WTC11 (cell line): ENCODE results near the gene OR2V2. TPM values are rescaled to one million over a fixed set of nuclear protein-coding genes. Genes with fewer than 3 reads are reported as not detected.
A peak's percentile ranks its signal among the peaks of the same experiment; 100 is the strongest.

Experiments used
- ATAC-seq: fragments of 200-7000 bp; cut with Tn5 transposase; 2 replicates; pipeline ENCODE4 v1.10.0; 2021; ENCODE audit warnings: mild to moderate bottlenecking, moderate library complexity
- CTCF ChIA-PET: fragments of 300-600 bp; sonication (Branson Sonifier 250); formaldehyde crosslinking; loops from one replicate; lab custom pipeline; 2021; ENCODE audit warnings: antibody characterized with exemption; lab: Charles Lee
- POLR2A ChIA-PET: fragments of 350-600 bp; sonication (Branson Sonifier 250); formaldehyde crosslinking; loops from one replicate; lab custom pipeline; 2021; ENCODE audit warnings: antibody characterized with exemption; lab: Charles Lee
- DNase-seq: peaks from one replicate; pipeline ENCODE4 v3.0.0; 2021; ENCODE audit warnings: low spot score
- H3K27ac Mint-ChIP-seq: 2 replicates; pipeline ENCODE4 v1.8.0; 2021; ENCODE audit warnings: mixed read lengths
- H3K27me3 Mint-ChIP-seq: 2 replicates; pipeline ENCODE4 v1.8.0; 2021; ENCODE audit warnings: low read depth, mild to moderate bottlenecking, moderate library complexity, mixed read lengths
- H3K36me3 Mint-ChIP-seq: 2 replicates; pipeline ENCODE4 v1.8.0; 2021; ENCODE audit warnings: mixed read lengths
- H3K4me1 Mint-ChIP-seq: 2 replicates; pipeline ENCODE4 v1.8.0; 2022; ENCODE audit warnings: mixed read lengths
- H3K4me3 Mint-ChIP-seq: 2 replicates; pipeline ENCODE4 v1.8.0; 2021; ENCODE audit warnings: mild to moderate bottlenecking, moderate library complexity, mixed read lengths
- H3K9me3 Mint-ChIP-seq: 2 replicates; pipeline ENCODE4 v1.8.0; 2021; ENCODE audit warnings: mixed read lengths
- AR ChIP-seq: fragments of 250-450 bp; sonication (Bioruptor Pico); IDR thresholded peaks from 2 replicates; pipeline ENCODE4 v1.9.0; 2021; ENCODE audit warnings: mild to moderate bottlenecking
- CREM ChIP-seq: sonication (generic); formaldehyde crosslinking; IDR thresholded peaks from 2 replicates; pipeline ENCODE4 v1.8.1; 2022; ENCODE audit warnings: mild to moderate bottlenecking, missing genetic modification reagents, moderate library complexity
- FOXK1 ChIP-seq: sonication (generic); formaldehyde crosslinking; IDR thresholded peaks from 2 replicates; pipeline ENCODE4 v1.8.0; 2022; ENCODE audit warnings: mild to moderate bottlenecking, moderate library complexity, missing genetic modification reagents
- HMGXB4 ChIP-seq: sonication (generic); formaldehyde crosslinking; IDR thresholded peaks from 2 replicates; pipeline ENCODE4 v1.8.1; 2023; ENCODE audit warnings: mild to moderate bottlenecking, moderate library complexity, missing genetic modification reagents
- MXD4 ChIP-seq: fragments of 250-450 bp; sonication (Bioruptor Pico); IDR thresholded peaks from 2 replicates; pipeline ENCODE4 v1.8.0; 2021; ENCODE audit warnings: mild to moderate bottlenecking, moderate library complexity, borderline replicate concordance
- MYBL2 ChIP-seq: sonication (generic); formaldehyde crosslinking; IDR thresholded peaks from 2 replicates; pipeline ENCODE4 v1.8.1; 2023; ENCODE audit warnings: mild to moderate bottlenecking, moderate library complexity, missing genetic modification reagents
- NFE2L1 ChIP-seq: sonication (generic); formaldehyde crosslinking; IDR thresholded peaks from 2 replicates; pipeline ENCODE4 v1.8.1; 2023; ENCODE audit warnings: missing genetic modification reagents
- RELA ChIP-seq: sonication (generic); formaldehyde crosslinking; IDR thresholded peaks from 2 replicates; pipeline ENCODE4 v1.8.1; 2022; ENCODE audit warnings: missing genetic modification reagents, mild to moderate bottlenecking, borderline replicate concordance
- SOX15 ChIP-seq: fragments of 250-450 bp; sonication (Bioruptor Pico); IDR thresholded peaks from 2 replicates; pipeline ENCODE4 v1.9.0; 2021; ENCODE audit warnings: mild to moderate bottlenecking
- TCF7 ChIP-seq: sonication (generic); formaldehyde crosslinking; IDR thresholded peaks from 2 replicates; pipeline ENCODE4 v1.8.0; 2022; ENCODE audit warnings: mild to moderate bottlenecking, low read depth, missing genetic modification reagents, moderate library complexity
- ZBTB21 ChIP-seq: sonication (generic); formaldehyde crosslinking; IDR thresholded peaks from 2 replicates; pipeline ENCODE4 v1.8.1; 2023; ENCODE audit warnings: mild to moderate bottlenecking, missing genetic modification reagents, borderline replicate concordance
- ZNF121 ChIP-seq: sonication (generic); formaldehyde crosslinking; IDR thresholded peaks from 2 replicates; pipeline ENCODE4 v1.8.0; 2023; ENCODE audit warnings: missing genetic modification reagents
- ZNF219 ChIP-seq: sonication (generic); formaldehyde crosslinking; IDR thresholded peaks from 2 replicates; pipeline ENCODE4 v1.8.0; 2023; ENCODE audit warnings: missing genetic modification reagents, mild to moderate bottlenecking, borderline replicate concordance
- total RNA-seq: library from RNA; stranded (reverse); gene quantifications from 3 replicates; pipeline ENCODE4 v1.2.3, GENCODE V29; 2021
- TF ChIP-seq, protein P1 (sequence below): fragments of 200-600 bp; IDR thresholded peaks from 2 replicates; pipeline ENCODE4 v1.8.0; 2022; ENCODE audit warnings: antibody characterized with exemption
- TF ChIP-seq, protein P2 (sequence below): sonication (generic); formaldehyde crosslinking; IDR thresholded peaks from 2 replicates; pipeline ENCODE4 v1.8.1; 2023; ENCODE audit warnings: mild to moderate bottlenecking, missing genetic modification reagents, moderate library complexity
- TF ChIP-seq, protein P3 (sequence below): sonication (generic); formaldehyde crosslinking; IDR thresholded peaks from 2 replicates; pipeline ENCODE4 v1.8.0; 2022; ENCODE audit warnings: mild to moderate bottlenecking, missing genetic modification reagents
- TF ChIP-seq, protein P4 (sequence below): sonication (generic); formaldehyde crosslinking; IDR thresholded peaks from 2 replicates; pipeline ENCODE4 v1.8.0; 2022; ENCODE audit warnings: mild to moderate bottlenecking, missing genetic modification reagents
- TF ChIP-seq, protein P5 (sequence below): sonication (generic); formaldehyde crosslinking; IDR thresholded peaks from 2 replicates; pipeline ENCODE4 v1.8.1; 2023; ENCODE audit warnings: mild to moderate bottlenecking, missing genetic modification reagents

The OR2V2 gene
- total RNA-seq, 1 experiment from 2014 or later, result not detected

DNA sequence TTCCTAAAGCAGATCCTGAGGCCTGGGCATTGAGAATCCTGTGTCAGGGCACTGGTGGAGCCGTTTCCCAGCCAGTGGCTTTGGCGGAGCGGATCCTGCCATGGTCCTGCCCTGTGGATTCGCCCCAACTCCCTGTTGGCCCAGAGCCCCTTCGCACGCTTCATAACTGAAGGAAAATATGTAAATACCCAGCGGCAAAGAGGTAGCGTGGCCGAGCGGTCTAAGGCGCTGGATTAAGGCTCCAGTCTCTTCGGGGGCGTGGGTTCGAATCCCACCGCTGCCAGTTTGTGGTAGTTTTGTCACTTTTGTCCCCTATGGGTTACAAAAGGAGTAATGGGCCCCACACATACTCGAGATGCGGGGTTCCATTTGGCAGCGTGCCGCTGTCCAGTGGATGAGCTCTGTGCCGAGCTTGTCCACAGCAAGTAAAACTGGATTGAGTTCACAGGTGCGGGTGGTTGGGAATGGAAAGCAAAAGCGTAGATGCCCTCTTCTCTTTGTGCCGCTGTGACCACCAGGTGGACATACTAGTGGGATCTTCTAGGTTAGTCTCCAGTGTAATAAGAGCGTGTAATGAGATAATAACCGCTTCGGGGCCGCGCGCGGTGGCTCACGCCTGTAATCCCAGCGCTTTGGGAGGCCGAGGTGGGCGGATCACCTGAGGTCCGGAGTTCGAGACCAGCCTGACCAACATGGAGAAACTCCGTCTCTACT is 40.3 kb downstream of the OR2V2 start (continued):
- 0 out of 2 replicates have a peak, but pooled peaks have one; percentile 21 for TF ChIP-seq AR

- peak; percentile 78 for DNase-seq
- H3K27ac Mint-ChIP-seq, result peak overlapping the region; percentile 88
These were observed 41.4 kb downstream of the OR2V2 start for GRCh38 chr5:181188700-181189362.

GRCh38 chr5:181189363-181189961 is 42.1 kb downstream of the OR2V2 start:
- Mint-ChIP-seq H3K4me1 (peaks cover 16% of the 10 kb centered on the region; the same call in 1 of the 2 replicates), H3K9me3 (no peaks in the 10 kb centered on the region; the same call in 1 of the 2 replicates), H3K27me3 (peaks cover 34% of the 10 kb centered on the region), H3K36me3 (0 out of 2 replicates have a peak, but pooled peaks cover 3% of the 10 kb centered on the region), H3K27ac (no peak overlapping the region), H3K4me3 (peak overlapping the region; percentile 97)
- POLR2A ChIA-PET, result interaction anchor here (0.6 to 1.8 kb wide), 4 partner anchors 18 to 1099 kb away, joined by 3 to 11 read pairs (median 4); partner anchors contain the start of gene TRIM41
- CTCF ChIA-PET, result interaction anchor here (1.0 to 6.7 kb wide), 4 partner anchors 16 to 21 kb away, joined by 3 to 42 read pairs (median 6); partner anchors contain the start of gene TRIM7
- ATAC-seq (no peak), DNase-seq (no peak)
- TF ChIP-seq ZNF121 (CRISPR knock-in tag), result no peak
- TF ChIP-seq, protein P1, sequence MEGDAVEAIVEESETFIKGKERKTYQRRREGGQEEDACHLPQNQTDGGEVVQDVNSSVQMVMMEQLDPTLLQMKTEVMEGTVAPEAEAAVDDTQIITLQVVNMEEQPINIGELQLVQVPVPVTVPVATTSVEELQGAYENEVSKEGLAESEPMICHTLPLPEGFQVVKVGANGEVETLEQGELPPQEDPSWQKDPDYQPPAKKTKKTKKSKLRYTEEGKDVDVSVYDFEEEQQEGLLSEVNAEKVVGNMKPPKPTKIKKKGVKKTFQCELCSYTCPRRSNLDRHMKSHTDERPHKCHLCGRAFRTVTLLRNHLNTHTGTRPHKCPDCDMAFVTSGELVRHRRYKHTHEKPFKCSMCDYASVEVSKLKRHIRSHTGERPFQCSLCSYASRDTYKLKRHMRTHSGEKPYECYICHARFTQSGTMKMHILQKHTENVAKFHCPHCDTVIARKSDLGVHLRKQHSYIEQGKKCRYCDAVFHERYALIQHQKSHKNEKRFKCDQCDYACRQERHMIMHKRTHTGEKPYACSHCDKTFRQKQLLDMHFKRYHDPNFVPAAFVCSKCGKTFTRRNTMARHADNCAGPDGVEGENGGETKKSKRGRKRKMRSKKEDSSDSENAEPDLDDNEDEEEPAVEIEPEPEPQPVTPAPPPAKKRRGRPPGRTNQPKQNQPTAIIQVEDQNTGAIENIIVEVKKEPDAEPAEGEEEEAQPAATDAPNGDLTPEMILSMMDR, result no peak
- TF ChIP-seq RELA (CRISPR knock-in tag), result no peak
- no peak for TF ChIP-seq ZBTB21 (CRISPR knock-in tag)
- TF ChIP-seq, protein P2, sequence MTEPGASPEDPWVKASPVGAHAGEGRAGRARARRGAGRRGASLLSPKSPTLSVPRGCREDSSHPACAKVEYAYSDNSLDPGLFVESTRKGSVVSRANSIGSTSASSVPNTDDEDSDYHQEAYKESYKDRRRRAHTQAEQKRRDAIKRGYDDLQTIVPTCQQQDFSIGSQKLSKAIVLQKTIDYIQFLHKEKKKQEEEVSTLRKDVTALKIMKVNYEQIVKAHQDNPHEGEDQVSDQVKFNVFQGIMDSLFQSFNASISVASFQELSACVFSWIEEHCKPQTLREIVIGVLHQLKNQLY (CRISPR knock-in tag), result no peak
- no peak for TF ChIP-seq TCF7 (CRISPR knock-in tag)
- TF ChIP-seq, protein P3, sequence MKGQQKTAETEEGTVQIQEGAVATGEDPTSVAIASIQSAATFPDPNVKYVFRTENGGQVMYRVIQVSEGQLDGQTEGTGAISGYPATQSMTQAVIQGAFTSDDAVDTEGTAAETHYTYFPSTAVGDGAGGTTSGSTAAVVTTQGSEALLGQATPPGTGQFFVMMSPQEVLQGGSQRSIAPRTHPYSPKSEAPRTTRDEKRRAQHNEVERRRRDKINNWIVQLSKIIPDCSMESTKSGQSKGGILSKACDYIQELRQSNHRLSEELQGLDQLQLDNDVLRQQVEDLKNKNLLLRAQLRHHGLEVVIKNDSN, result no peak
- TF ChIP-seq MXD4 (CRISPR knock-in tag), result no peak
- TF ChIP-seq SOX15 (CRISPR knock-in tag), result no peak

More at GRCh38 chr5:181188700-181189362, 41.4 kb downstream of the OR2V2 start:
- Mint-ChIP-seq H3K9me3 (no peaks in the 10 kb centered on the region; the same call in 1 of the 2 replicates), H3K4me3 (peak overlapping the region; percentile 97), H3K4me1 (peaks cover 19% of the 10 kb centered on the region), H3K27me3 (peaks cover 34% of the 10 kb centered on the region), H3K36me3 (peaks cover 3% of the 10 kb centered on the region; the same call in 1 of the 2 replicates)
- ChIA-PET CTCF (interaction anchor here (1.1 to 6.7 kb wide), 3 partner anchors 15 to 20 kb away, joined by 5 to 42 read pairs (median 7); partner anchors contain the start of gene TRIM7), POLR2A (interaction anchor here (1.8 kb wide), 1 partner anchor 18 kb away, joined by 11 read pairs; no protein-coding TSS in a partner anchor)
- ATAC-seq, result peak; percentile 2
- TF ChIP-seq FOXK1 (CRISPR knock-in tag) (no peak), TCF7 (CRISPR knock-in tag) (no peak), HMGXB4 (peak; percentile 75), NFE2L1 (CRISPR knock-in tag) (0 out of 2 replicates have a peak, but pooled peaks have one; percentile 35), ZNF219 (CRISPR knock-in tag) (0 out of 2 replicates have a peak, but pooled peaks have one; percentile 1), CREM (CRISPR knock-in tag) (peak; percentile 16; the same call in 1 of the 2 replicates), MYBL2 (CRISPR knock-in tag) (peak; percentile 80; the same call in 1 of the 2 replicates)
- TF ChIP-seq, protein P4, sequence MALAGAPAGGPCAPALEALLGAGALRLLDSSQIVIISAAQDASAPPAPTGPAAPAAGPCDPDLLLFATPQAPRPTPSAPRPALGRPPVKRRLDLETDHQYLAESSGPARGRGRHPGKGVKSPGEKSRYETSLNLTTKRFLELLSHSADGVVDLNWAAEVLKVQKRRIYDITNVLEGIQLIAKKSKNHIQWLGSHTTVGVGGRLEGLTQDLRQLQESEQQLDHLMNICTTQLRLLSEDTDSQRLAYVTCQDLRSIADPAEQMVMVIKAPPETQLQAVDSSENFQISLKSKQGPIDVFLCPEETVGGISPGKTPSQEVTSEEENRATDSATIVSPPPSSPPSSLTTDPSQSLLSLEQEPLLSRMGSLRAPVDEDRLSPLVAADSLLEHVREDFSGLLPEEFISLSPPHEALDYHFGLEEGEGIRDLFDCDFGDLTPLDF, result no peak
- TF ChIP-seq, protein P5, sequence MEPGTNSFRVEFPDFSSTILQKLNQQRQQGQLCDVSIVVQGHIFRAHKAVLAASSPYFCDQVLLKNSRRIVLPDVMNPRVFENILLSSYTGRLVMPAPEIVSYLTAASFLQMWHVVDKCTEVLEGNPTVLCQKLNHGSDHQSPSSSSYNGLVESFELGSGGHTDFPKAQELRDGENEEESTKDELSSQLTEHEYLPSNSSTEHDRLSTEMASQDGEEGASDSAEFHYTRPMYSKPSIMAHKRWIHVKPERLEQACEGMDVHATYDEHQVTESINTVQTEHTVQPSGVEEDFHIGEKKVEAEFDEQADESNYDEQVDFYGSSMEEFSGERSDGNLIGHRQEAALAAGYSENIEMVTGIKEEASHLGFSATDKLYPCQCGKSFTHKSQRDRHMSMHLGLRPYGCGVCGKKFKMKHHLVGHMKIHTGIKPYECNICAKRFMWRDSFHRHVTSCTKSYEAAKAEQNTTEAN (CRISPR knock-in tag), result peak; percentile 32; the same call in 1 of the 2 replicates
